HepG2 (cell line): ENCODE data around the gene NOXO1. TPM values are rescaled to one million over a fixed set of nuclear protein-coding genes. Genes with fewer than 3 reads are reported as not detected.
A peak's percentile ranks its signal among the peaks of the same experiment; 100 is the strongest.

Experiments
- CHD4 ChIP-seq: fragments of 200-600 bp; sonication (generic); IDR thresholded peaks from 2 replicates; pipeline ENCODE4 v1.7.0; 2017; ENCODE audit warnings: mild to moderate bottlenecking, low read length, borderline replicate concordance
- EHMT2 ChIP-seq: fragments of 200-600 bp; sonication (generic); IDR thresholded peaks from 2 replicates; pipeline ENCODE4 v1.7.0; 2017; ENCODE audit warnings: antibody characterized with exemption, low read depth, low read length, borderline replicate concordance
- ELF3 ChIP-seq: IDR thresholded peaks from 2 replicates; pipeline ENCODE4 v1.6.1; 2016; ENCODE audit warnings: missing genetic modification reagents, missing compliant biosample characterization
- FOXO1 ChIP-seq: sonication (generic); formaldehyde crosslinking; IDR thresholded peaks from 2 replicates; pipeline ENCODE4 v1.4.0; 2020; ENCODE audit warnings: missing genetic modification reagents
- GATA4 ChIP-seq: sonication (generic); IDR thresholded peaks from 2 replicates; pipeline ENCODE4 v1.6.1; 2016; ENCODE audit warnings: antibody characterized with exemption, low read depth, borderline replicate concordance
- GLI4 ChIP-seq: sonication (generic); formaldehyde crosslinking; IDR thresholded peaks from 2 replicates; pipeline ENCODE4 v1.5.1; 2020; ENCODE audit warnings: missing genetic modification reagents, mild to moderate bottlenecking, moderate library complexity, borderline replicate concordance
- KDM5A ChIP-seq: fragments of 200-600 bp; sonication (generic); IDR thresholded peaks from 2 replicates; pipeline ENCODE4 v1.7.0; 2018; ENCODE audit warnings: antibody characterized with exemption, mild to moderate bottlenecking, low read length, borderline replicate concordance
- KDM5B ChIP-seq: sonication (generic); formaldehyde crosslinking; IDR thresholded peaks from 2 replicates; pipeline ENCODE4 v1.4.0; 2020; ENCODE audit warnings: missing genetic modification reagents, mild to moderate bottlenecking, borderline replicate concordance
- PITX1 ChIP-seq: sonication (generic); formaldehyde crosslinking; IDR thresholded peaks from 2 replicates; pipeline ENCODE4 v1.5.1; 2020; ENCODE audit warnings: mild to moderate bottlenecking, missing genetic modification reagents
- RBM22 ChIP-seq: fragments of 200-400 bp; formaldehyde crosslinking; optimal IDR thresholded peaks from 2 replicates; pipeline ENCODE3; 2017; ENCODE audit warnings: mild to moderate bottlenecking, low read length, moderate library complexity
- ZHX1 ChIP-seq: sonication (generic); formaldehyde crosslinking; IDR thresholded peaks from 2 replicates; pipeline ENCODE4 v1.8.1; 2022; ENCODE audit warnings: low read depth, mild to moderate bottlenecking, missing genetic modification reagents
- ZMYM4 ChIP-seq: sonication (generic); formaldehyde crosslinking; IDR thresholded peaks from 2 replicates; pipeline ENCODE4 v1.8.1; 2023; ENCODE audit warnings: mild to moderate bottlenecking, missing genetic modification reagents
- polyA plus RNA-seq, 8 experiments: library from polyadenylated mRNA; depleted of rRNA in 3 of 8; stranded (reverse) in 7 of 8; unstranded in 1 of 8; fragments of >200 nt; fragmentation: Illumina TruSeq in 4 of 8; extraction: Trizol in 4 of 8; gene quantifications; 2 replicates each; pipeline versions ENCODE4 v1.2.1 to v1.2.3, GENCODE V29; 2011 to 2016; ENCODE audit warnings: low read depth in 4 of 8, missing spikeins in 1 of 8, mixed read lengths in 1 of 8; ENCODE audit not compliant: insufficient read depth in 1 of 8
- total RNA-seq, 5 experiments: library from RNA; depleted of rRNA; stranded (reverse); fragments of >200 nt; fragmentation: Illumina TruSeq; extraction: Trizol; gene quantifications; 2 replicates each; pipeline ENCODE4 v1.2.3, GENCODE V29; 2016; ENCODE audit warnings: low read depth in 1 of 5
- TF ChIP-seq, protein P1 (sequence below): sonication (generic); formaldehyde crosslinking; IDR thresholded peaks from 2 replicates; pipeline ENCODE4 v1.8.0; 2022; ENCODE audit warnings: mild to moderate bottlenecking, missing genetic modification reagents
- TF ChIP-seq, protein P2 (sequence below): sonication (generic); formaldehyde crosslinking; IDR thresholded peaks from 2 replicates; pipeline ENCODE4 v1.5.0; 2020; ENCODE audit warnings: mild to moderate bottlenecking, missing genetic modification reagents, borderline replicate concordance

NOXO1 gene
- total and polyA plus RNA-seq, 2 of the 13 experiments (the other 11 are each of a cell fraction or from before 2014, with no cell fraction given): 0.69 to 1.4 TPM

- TF ChIP-seq KDM5A (no peak), GLI4 (CRISPR knock-in tag) (no peak), ELF3 (CRISPR knock-in tag) (no peak), RBM22 (no peak), PITX1 (no peak), ZHX1 (CRISPR knock-in tag) (no peak), GATA4 (no peak), EHMT2 (no peak), KDM5B (CRISPR knock-in tag) (no peak), ZMYM4 (0 out of 2 replicates have a peak, but pooled peaks have one; percentile 32), FOXO1 (CRISPR knock-in tag) (peak; percentile 9; the same call in 1 of the 2 replicates), CHD4 (no peak)
- TF ChIP-seq, protein P1, sequence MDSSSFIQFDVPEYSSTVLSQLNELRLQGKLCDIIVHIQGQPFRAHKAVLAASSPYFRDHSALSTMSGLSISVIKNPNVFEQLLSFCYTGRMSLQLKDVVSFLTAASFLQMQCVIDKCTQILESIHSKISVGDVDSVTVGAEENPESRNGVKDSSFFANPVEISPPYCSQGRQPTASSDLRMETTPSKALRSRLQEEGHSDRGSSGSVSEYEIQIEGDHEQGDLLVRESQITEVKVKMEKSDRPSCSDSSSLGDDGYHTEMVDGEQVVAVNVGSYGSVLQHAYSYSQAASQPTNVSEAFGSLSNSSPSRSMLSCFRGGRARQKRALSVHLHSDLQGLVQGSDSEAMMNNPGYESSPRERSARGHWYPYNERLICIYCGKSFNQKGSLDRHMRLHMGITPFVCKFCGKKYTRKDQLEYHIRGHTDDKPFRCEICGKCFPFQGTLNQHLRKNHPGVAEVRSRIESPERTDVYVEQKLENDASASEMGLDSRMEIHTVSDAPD (CRISPR knock-in tag): no peak
- TF ChIP-seq, protein P2, sequence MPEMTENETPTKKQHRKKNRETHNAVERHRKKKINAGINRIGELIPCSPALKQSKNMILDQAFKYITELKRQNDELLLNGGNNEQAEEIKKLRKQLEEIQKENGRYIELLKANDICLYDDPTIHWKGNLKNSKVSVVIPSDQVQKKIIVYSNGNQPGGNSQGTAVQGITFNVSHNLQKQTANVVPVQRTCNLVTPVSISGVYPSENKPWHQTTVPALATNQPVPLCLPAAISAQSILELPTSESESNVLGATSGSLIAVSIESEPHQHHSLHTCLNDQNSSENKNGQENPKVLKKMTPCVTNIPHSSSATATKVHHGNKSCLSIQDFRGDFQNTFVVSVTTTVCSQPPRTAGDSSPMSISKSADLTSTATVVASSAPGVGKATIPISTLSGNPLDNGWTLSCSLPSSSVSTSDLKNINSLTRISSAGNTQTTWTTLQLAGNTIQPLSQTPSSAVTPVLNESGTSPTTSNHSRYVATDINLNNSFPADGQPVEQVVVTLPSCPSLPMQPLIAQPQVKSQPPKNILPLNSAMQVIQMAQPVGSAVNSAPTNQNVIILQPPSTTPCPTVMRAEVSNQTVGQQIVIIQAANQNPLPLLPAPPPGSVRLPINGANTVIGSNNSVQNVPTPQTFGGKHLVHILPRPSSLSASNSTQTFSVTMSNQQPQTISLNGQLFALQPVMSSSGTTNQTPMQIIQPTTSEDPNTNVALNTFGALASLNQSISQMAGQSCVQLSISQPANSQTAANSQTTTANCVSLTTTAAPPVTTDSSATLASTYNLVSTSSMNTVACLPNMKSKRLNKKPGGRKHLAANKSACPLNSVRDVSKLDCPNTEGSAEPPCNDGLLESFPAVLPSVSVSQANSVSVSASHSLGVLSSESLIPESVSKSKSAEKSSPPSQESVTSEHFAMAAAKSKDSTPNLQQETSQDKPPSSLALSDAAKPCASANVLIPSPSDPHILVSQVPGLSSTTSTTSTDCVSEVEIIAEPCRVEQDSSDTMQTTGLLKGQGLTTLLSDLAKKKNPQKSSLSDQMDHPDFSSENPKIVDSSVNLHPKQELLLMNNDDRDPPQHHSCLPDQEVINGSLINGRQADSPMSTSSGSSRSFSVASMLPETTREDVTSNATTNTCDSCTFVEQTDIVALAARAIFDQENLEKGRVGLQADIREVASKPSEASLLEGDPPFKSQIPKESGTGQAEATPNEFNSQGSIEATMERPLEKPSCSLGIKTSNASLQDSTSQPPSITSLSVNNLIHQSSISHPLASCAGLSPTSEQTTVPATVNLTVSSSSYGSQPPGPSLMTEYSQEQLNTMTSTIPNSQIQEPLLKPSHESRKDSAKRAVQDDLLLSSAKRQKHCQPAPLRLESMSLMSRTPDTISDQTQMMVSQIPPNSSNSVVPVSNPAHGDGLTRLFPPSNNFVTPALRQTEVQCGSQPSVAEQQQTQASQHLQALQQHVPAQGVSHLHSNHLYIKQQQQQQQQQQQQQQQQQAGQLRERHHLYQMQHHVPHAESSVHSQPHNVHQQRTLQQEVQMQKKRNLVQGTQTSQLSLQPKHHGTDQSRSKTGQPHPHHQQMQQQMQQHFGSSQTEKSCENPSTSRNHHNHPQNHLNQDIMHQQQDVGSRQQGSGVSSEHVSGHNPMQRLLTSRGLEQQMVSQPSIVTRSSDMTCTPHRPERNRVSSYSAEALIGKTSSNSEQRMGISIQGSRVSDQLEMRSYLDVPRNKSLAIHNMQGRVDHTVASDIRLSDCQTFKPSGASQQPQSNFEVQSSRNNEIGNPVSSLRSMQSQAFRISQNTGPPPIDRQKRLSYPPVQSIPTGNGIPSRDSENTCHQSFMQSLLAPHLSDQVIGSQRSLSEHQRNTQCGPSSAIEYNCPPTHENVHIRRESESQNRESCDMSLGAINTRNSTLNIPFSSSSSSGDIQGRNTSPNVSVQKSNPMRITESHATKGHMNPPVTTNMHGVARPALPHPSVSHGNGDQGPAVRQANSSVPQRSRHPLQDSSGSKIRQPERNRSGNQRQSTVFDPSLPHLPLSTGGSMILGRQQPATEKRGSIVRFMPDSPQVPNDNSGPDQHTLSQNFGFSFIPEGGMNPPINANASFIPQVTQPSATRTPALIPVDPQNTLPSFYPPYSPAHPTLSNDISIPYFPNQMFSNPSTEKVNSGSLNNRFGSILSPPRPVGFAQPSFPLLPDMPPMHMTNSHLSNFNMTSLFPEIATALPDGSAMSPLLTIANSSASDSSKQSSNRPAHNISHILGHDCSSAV (CRISPR knock-in tag): no peak
These were observed 48.9 kb downstream of the NOXO1 start (continued) for GRCh38 chr16:1932050-1933028.
